Transverse colon (tissue), 4 donors: ENCODE measurements around the gene PODXL.
A peak's percentile ranks its signal among the peaks of the same experiment; 100 is the strongest.

ENCODE experiments used
- POLR2A ChIP-seq: fragments of 450-650 bp; IDR thresholded peaks from one replicate; pipeline ENCODE4 v1.6.1; 2016; ENCODE audit warnings: antibody characterized with exemption, mild to moderate bottlenecking, moderate library complexity
- POLR2AphosphoS5 ChIP-seq, 3 donors: sonication (generic); formaldehyde crosslinking; IDR thresholded peaks; one replicate each; pipeline ENCODE4 v1.6.1; 2016; ENCODE audit warnings: antibody characterized with exemption in 3 of 3
- TF ChIP-seq, protein P1 (sequence below), 5 experiments: fragments of 200-600 bp in 3 of 5; fragments of 450-650 bp in 2 of 5; sonication (generic) in 3 of 5; IDR thresholded peaks; 1 replicate in 2 of 5; 2 replicates in 3 of 5; pipeline ENCODE4 v1.5.1; 2016 to 2017; ENCODE audit warnings: antibody characterized with exemption in 5 of 5, inconsistent platforms in 3 of 5, mild to moderate bottlenecking in 2 of 5, moderate library complexity in 1 of 5

DNA sequence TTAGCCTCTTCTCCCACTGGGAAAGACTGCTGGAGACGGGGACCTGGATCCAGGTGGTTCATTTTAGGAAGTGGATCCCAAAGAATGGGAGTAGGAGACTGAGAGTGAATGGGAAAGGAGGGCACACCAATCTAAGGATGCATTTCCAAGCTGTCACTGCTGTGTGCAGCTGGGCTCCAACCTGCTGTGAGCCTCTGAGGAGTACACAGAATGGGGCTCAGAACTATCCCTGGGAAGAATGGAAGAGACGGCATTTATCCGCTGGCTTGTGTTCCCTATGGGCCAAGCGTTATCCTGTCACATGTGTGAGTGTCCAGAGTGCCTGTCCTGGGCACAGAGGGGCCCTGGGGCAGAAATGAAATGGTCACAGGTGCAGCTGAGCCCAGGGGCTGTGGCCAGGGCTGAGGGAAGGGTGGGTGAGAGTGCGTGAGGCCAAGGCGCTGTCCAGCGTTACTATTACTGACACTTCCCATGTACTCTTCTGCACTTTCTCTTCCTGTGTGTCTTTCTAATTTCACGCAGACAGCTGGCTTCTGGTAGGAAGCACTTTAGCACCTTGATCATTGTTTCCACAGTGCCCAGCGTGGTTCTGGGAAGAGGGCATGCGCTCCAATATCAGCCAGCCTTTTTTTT lies 35.4 kb upstream of the PODXL start:
- TF ChIP-seq, protein P1, sequence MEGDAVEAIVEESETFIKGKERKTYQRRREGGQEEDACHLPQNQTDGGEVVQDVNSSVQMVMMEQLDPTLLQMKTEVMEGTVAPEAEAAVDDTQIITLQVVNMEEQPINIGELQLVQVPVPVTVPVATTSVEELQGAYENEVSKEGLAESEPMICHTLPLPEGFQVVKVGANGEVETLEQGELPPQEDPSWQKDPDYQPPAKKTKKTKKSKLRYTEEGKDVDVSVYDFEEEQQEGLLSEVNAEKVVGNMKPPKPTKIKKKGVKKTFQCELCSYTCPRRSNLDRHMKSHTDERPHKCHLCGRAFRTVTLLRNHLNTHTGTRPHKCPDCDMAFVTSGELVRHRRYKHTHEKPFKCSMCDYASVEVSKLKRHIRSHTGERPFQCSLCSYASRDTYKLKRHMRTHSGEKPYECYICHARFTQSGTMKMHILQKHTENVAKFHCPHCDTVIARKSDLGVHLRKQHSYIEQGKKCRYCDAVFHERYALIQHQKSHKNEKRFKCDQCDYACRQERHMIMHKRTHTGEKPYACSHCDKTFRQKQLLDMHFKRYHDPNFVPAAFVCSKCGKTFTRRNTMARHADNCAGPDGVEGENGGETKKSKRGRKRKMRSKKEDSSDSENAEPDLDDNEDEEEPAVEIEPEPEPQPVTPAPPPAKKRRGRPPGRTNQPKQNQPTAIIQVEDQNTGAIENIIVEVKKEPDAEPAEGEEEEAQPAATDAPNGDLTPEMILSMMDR (IDR thresholded peaks at IDR 0.05), result no peak
- TF ChIP-seq POLR2A, result no peak
- TF ChIP-seq POLR2AphosphoS5 (IDR thresholded peaks at IDR 0.05), result peak in 1 of 3 donors; percentile 57
